Fibroblast of lung (primary cell): ENCODE results near the gene GRHL1. TPM values are rescaled to one million over a fixed set of nuclear protein-coding genes. Genes with fewer than 3 reads are reported as not detected.

Source experiments
- DNase-seq, 2 donors: peaks; one replicate each; pipeline versions ENCODE4 v3.0.0 to v3.0.0-alpha.2; 2010; ENCODE audit warnings: low read depth in 2 of 2
- H2AFZ ChIP-seq: 2 replicates; pipeline ENCODE4 v1.5.1; 2012; ENCODE audit warnings: low read length, control low read depth, inconsistent platforms
- H3K27ac ChIP-seq: 2 replicates; pipeline ENCODE4 v1.5.1; 2011; ENCODE audit warnings: low read length, control low read depth; ENCODE audit not compliant: insufficient read depth
- H3K27me3 ChIP-seq: 2 replicates; pipeline ENCODE4 v1.5.1; 2011; ENCODE audit warnings: mild to moderate bottlenecking, low read length; ENCODE audit not compliant: control insufficient read depth, insufficient read depth
- H3K36me3 ChIP-seq: 2 replicates; pipeline ENCODE4 v1.5.1; 2011; ENCODE audit warnings: low read length; ENCODE audit not compliant: control insufficient read depth, insufficient read depth
- H3K4me1 ChIP-seq: 2 replicates; pipeline ENCODE4 v1.5.1; 2011; ENCODE audit warnings: low read length; ENCODE audit not compliant: control insufficient read depth, insufficient read depth; ENCODE audit errors: extremely low read depth
- H3K4me2 ChIP-seq: 2 replicates; pipeline ENCODE4 v1.5.1; 2011; ENCODE audit warnings: low read length, control low read depth; ENCODE audit not compliant: insufficient read depth; ENCODE audit errors: extremely low read depth
- H3K4me3 ChIP-seq, 4 experiments: fragments of 200-600 bp in 1 of 4; sonication (generic) in 1 of 4; replicated peaks in 1 of 4; 2 replicates each; pipeline ENCODE4 v1.5.1; 2011 to 2016; ENCODE audit warnings: low read length in 4 of 4, low read depth in 3 of 4, mild to moderate bottlenecking in 3 of 4, control low read depth in 2 of 4, inconsistent platforms in 1 of 4, mixed read lengths in 1 of 4; ENCODE audit not compliant: insufficient read depth in 1 of 4; ENCODE audit errors: control extremely low read depth in 1 of 4
- H3K79me2 ChIP-seq: 2 replicates; pipeline ENCODE4 v1.5.1; 2012; ENCODE audit warnings: mild to moderate bottlenecking, low read length, inconsistent platforms; ENCODE audit not compliant: control insufficient read depth, insufficient read depth
- H3K9ac ChIP-seq: 2 replicates; pipeline ENCODE4 v1.5.1; 2011; ENCODE audit warnings: mild to moderate bottlenecking, low read length, control low read depth; ENCODE audit not compliant: insufficient read depth
- H3K9me3 ChIP-seq: 2 replicates; pipeline ENCODE4 v1.5.1; 2012; ENCODE audit warnings: low read depth, low read length; ENCODE audit not compliant: control insufficient read depth, insufficient read depth
- H4K20me1 ChIP-seq: 2 replicates; pipeline ENCODE4 v1.5.1; 2011; ENCODE audit warnings: low read length; ENCODE audit not compliant: control insufficient read depth, insufficient read depth; ENCODE audit errors: extremely low read depth
- CTCF ChIP-seq, 2 donors: IDR thresholded peaks in 1 of 2; conservative IDR thresholded peaks in 1 of 2; 1 replicate in 1 of 2; 2 replicates in 1 of 2; pipeline ENCODE4 v1.5.1; 2011 to 2012; ENCODE audit warnings: low read length in 2 of 2, control low read depth in 1 of 2, inconsistent platforms in 1 of 2, low read depth in 1 of 2, mild to moderate bottlenecking in 1 of 2
- EZH2 ChIP-seq: IDR thresholded peaks from 2 replicates; pipeline ENCODE4 v1.5.1; 2012; ENCODE audit warnings: low read length, control low read depth, mild to moderate bottlenecking; ENCODE audit errors: missing control alignments
- polyA plus RNA-seq, 2 donors: library from polyadenylated mRNA; depleted of rRNA in 1 of 2; stranded (reverse) in 1 of 2; unstranded in 1 of 2; fragments of >200 nt; gene quantifications; 2 replicates each; pipeline ENCODE4 v1.2.1, GENCODE V29; 2011 to 2012; ENCODE audit warnings: missing spikeins in 1 of 2
- total RNA-seq: library from RNA; depleted of rRNA; stranded (reverse); fragments of >200 nt; gene quantifications from 2 replicates; pipeline ENCODE4 v1.2.1, GENCODE V29; 2014

Gene GRHL1
- total and polyA plus RNA-seq, 2 donors (not counting 1 experiment from before 2014, with no cell fraction given): 0.65 to 0.99 TPM

DNA sequence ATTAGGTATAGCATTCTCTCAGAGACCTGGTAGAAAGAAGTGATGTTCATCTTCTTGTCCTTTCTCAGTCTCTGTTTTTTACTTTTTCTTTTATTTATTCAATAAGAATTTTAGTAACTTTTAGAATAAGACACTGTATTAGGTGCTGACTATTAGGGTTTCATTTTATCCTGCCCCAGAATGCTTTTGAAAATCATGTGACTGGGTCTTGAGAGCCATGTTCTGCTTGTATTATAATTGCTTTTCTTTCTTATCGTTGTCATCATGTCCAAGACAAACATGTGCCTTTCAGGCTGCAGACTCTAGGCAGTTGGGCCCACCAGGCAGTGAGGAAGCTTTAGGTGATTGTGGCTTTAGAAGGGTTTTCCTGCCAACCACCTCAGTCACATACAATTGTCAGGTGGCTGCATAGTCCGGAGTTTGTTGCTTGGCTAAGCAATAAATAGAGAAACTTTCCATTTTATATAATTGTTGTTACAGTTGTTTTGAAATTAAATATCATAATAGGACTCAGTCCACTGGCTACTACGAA lies 15.1 kb downstream of the GRHL1 start:
- no peak overlapping the region for H3K4me2 ChIP-seq
- no peaks in the 10 kb centered on the region for H3K9me3 ChIP-seq
- no peaks in the 10 kb centered on the region for H3K79me2 ChIP-seq
- no peaks in the 10 kb centered on the region for H3K27me3 ChIP-seq
- H3K4me1 ChIP-seq: peaks cover 5% of the 10 kb centered on the region
- H3K9ac ChIP-seq: no peak overlapping the region
- H3K27ac ChIP-seq: no peak overlapping the region
- DNase-seq: no peak
- no peak overlapping the region for H3K4me3 ChIP-seq
- no peaks in the 10 kb centered on the region for H4K20me1 ChIP-seq
- no peaks in the 10 kb centered on the region for H3K36me3 ChIP-seq
- H2AFZ ChIP-seq: no peak overlapping the region
- no peak for TF ChIP-seq EZH2
- no peak for TF ChIP-seq CTCF (conservative IDR thresholded peaks at IDR 0.05 in 1 of 2, IDR thresholded peaks at IDR 0.05 in 1 of 2; ENCODE audit: low read depth in 1 of 2, low read length in 2 of 2)

DNA sequence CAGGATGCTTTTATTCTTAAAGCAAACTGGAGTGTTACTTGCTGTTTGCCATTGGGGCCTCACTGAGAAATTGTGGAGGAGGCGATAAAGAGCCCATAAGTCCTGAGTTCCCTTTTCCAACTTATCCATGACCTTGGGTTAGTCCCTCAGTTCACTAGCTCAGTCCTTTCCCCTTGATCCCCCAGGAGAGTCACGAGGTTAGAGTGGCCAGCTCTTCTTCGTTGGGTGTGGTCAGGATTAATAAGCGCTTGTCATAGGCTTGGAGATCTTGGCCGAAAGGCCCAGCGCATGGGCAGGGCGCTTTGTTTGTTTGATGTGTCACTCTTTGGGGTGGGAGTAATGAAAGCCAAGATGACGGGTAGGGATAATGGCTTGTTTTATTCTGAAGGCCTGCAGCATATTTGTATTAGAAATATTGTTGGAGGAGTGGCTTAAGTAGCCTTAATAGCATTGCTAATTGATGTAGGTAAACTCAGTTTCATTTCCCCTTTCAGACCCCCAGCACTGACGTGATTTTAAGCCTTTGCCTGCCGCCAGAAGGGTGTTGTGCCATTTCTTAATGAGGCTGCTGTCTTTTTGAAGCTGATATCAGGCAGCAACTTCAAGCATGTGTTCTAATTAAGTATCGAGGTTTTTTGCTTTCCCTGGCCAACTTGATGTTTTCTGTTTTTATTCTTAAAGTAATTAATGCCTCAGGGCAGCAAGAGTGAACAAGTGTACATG lies 15.7 kb downstream of the GRHL1 start:
- Histone ChIP-seq H3K36me3 (no peaks in the 10 kb centered on the region), H3K79me2 (no peaks in the 10 kb centered on the region), H3K4me2 (no peak overlapping the region), H4K20me1 (no peaks in the 10 kb centered on the region), H3K9me3 (no peaks in the 10 kb centered on the region), H2AFZ (no peak overlapping the region), H3K4me1 (peaks cover 7% of the 10 kb centered on the region), H3K9ac (no peak overlapping the region), H3K27ac (no peak overlapping the region), H3K27me3 (no peaks in the 10 kb centered on the region), H3K4me3 (no peak overlapping the region)
- DNase-seq: no peak
- TF ChIP-seq CTCF (conservative IDR thresholded peaks at IDR 0.05 in 1 of 2, IDR thresholded peaks at IDR 0.05 in 1 of 2; ENCODE audit: low read depth in 1 of 2, low read length in 2 of 2): no peak
- no peak for TF ChIP-seq EZH2

- Histone ChIP-seq H3K79me2 (no peaks in the 10 kb centered on the region), H3K36me3 (no peaks in the 10 kb centered on the region), H3K4me2 (no peak overlapping the region), H3K4me3 (no peak overlapping the region), H4K20me1 (no peaks in the 10 kb centered on the region), H2AFZ (no peak overlapping the region), H3K27ac (no peak overlapping the region), H3K9me3 (no peaks in the 10 kb centered on the region), H3K4me1 (peaks cover 19% of the 10 kb centered on the region), H3K27me3 (no peaks in the 10 kb centered on the region), H3K9ac (no peak overlapping the region)
- TF ChIP-seq CTCF (conservative IDR thresholded peaks at IDR 0.05 in 1 of 2, IDR thresholded peaks at IDR 0.05 in 1 of 2; ENCODE audit: low read depth in 1 of 2, low read length in 2 of 2) (no peak), EZH2 (no peak)
- DNase-seq: no peak
These were observed 17.3 kb downstream of the GRHL1 start for GRCh38 chr2:9968553-9969497.
